Tibial nerve (tissue), 4 donors: ENCODE results near the gene TASOR2. TPM values are rescaled to one million over a fixed set of nuclear protein-coding genes. Genes with fewer than 3 reads are reported as not detected.

Source experiments
- DNase-seq, 2 donors: peaks; one replicate each; pipeline ENCODE4 v3.0.0-alpha.2; 2019; ENCODE audit warnings: low spot score in 2 of 2
- H3K27ac ChIP-seq, 4 donors: fragments of 200-600 bp; sonication (generic) in 3 of 4; one replicate each; pipeline ENCODE4 v1.5.1; 2017 to 2019; ENCODE audit warnings: mild to moderate bottlenecking in 1 of 4
- H3K27me3 ChIP-seq, 2 donors: fragments of 200-600 bp; sonication (generic) in 1 of 2; one replicate each; pipeline versions ENCODE4 v1.5.1 to v1.6.0; 2017 to 2019
- H3K36me3 ChIP-seq, 3 donors: fragments of 200-600 bp; sonication (generic); one replicate each; pipeline ENCODE4 v1.5.1; 2018 to 2019
- H3K4me1 ChIP-seq, 4 donors: fragments of 200-600 bp; sonication (generic) in 3 of 4; one replicate each; pipeline ENCODE4 v1.5.1; 2017 to 2019
- H3K4me3 ChIP-seq, 4 donors: fragments of 200-600 bp; sonication (generic) in 3 of 4; one replicate each; pipeline ENCODE4 v1.5.1; 2017 to 2019; ENCODE audit warnings: mild to moderate bottlenecking in 1 of 4, moderate library complexity in 1 of 4
- H3K9me3 ChIP-seq, 4 donors: fragments of 200-600 bp; sonication (generic) in 3 of 4; one replicate each; pipeline ENCODE4 v1.5.1; 2017 to 2019
- EP300 ChIP-seq, 2 donors: sonication (generic); formaldehyde crosslinking; IDR thresholded peaks; one replicate each; pipeline ENCODE4 v1.6.1; 2017; ENCODE audit warnings: antibody characterized with exemption in 2 of 2, mild to moderate bottlenecking in 1 of 2
- POLR2A ChIP-seq, 2 donors: fragments of 450-650 bp; IDR thresholded peaks; one replicate each; pipeline ENCODE4 v1.6.1; 2017; ENCODE audit warnings: antibody characterized with exemption in 2 of 2, mild to moderate bottlenecking in 2 of 2, moderate library complexity in 2 of 2
- WGBS, 2 donors: methylation state at CpG; one replicate each; pipeline ENCODE4 v1.1.5; 2018; 5-methylcytosine and 5-hydroxymethylcytosine counted together
- total RNA-seq, 4 donors: library from RNA; depleted of rRNA; stranded (reverse); fragments of >200 nt; gene quantifications; one replicate each; pipeline ENCODE4 v1.1.0, GENCODE V29; 2016
- TF ChIP-seq, protein P1 (sequence below), 5 experiments: fragments of 200-600 bp in 3 of 5; fragments of 450-650 bp in 2 of 5; sonication (generic) in 3 of 5; IDR thresholded peaks; one replicate each; pipeline ENCODE4 v1.5.1; 2016 to 2019; ENCODE audit warnings: antibody characterized with exemption in 5 of 5, mild to moderate bottlenecking in 3 of 5, moderate library complexity in 2 of 5

TASOR2 gene
- total RNA-seq, 4 donors from 2014 or later = 67.3 to 83.7 (median 79.6) TPM

DNA sequence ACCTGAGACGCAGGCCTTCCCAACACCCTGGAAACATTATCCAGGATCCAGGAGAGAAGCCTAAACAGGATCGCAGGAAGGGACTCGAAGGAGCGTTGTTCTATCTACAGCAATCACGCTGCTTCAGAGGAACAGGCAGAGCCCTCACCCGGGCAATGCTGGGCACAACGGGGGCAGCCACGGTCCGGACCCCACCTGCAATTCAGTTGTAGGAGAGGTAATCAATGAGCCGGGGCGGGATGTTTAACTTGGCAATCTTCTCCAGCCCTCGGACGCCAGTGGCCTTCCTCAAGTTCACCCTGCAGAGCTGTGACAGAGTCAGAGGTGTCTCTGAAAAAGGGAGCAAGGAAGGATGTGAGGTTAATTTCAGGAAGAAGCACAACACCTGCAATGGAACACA is 44.1 kb upstream of the TASOR2 start:
- Histone ChIP-seq H3K36me3 (peaks cover 0 to 60% (median 6%) of the 10 kb centered on the region in 3 donors), H3K4me3 (no peak overlapping the region), H3K27me3 (no peaks in the 10 kb centered on the region), H3K9me3 (no peaks in the 10 kb centered on the region), H3K27ac (no peak overlapping the region), H3K4me1 (peaks cover 0 to 30% (median 6%) of the 10 kb centered on the region in 4 donors)
- WGBS, 2 donors = 87 to 96% methylated on average over 13 of the region's 13 CpGs
- TF ChIP-seq POLR2A (IDR thresholded peaks at IDR 0.05) (no peak), EP300 (IDR thresholded peaks at IDR 0.05) (no peak)
- TF ChIP-seq, protein P1, sequence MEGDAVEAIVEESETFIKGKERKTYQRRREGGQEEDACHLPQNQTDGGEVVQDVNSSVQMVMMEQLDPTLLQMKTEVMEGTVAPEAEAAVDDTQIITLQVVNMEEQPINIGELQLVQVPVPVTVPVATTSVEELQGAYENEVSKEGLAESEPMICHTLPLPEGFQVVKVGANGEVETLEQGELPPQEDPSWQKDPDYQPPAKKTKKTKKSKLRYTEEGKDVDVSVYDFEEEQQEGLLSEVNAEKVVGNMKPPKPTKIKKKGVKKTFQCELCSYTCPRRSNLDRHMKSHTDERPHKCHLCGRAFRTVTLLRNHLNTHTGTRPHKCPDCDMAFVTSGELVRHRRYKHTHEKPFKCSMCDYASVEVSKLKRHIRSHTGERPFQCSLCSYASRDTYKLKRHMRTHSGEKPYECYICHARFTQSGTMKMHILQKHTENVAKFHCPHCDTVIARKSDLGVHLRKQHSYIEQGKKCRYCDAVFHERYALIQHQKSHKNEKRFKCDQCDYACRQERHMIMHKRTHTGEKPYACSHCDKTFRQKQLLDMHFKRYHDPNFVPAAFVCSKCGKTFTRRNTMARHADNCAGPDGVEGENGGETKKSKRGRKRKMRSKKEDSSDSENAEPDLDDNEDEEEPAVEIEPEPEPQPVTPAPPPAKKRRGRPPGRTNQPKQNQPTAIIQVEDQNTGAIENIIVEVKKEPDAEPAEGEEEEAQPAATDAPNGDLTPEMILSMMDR (IDR thresholded peaks at IDR 0.05) = no peak
- DNase-seq = no peak

DNA sequence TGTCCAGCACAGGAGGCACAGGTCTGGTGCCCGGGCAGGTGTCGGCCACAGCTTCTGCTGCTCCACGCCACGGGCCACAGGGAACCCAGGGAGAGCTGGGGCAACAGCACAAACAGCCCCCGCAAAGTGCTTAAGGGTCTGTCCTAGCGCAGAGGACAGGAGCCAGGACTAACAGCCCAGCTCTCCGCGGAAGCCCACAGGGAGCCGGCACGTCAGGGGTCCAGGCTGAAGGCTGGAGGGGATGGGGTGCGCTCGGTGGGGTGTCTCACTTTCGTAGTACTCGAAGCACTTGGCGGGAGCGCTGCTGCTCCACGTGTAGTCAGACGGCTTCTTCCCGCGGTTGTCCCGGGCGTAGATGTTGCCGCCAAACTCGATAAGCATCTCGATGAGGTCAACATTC is 43.1 kb upstream of the TASOR2 start:
- Histone ChIP-seq H3K4me3 (no peak overlapping the region), H3K27me3 (no peaks in the 10 kb centered on the region), H3K9me3 (no peaks in the 10 kb centered on the region), H3K4me1 (peaks cover 0 to 40% (median 14%) of the 10 kb centered on the region in 4 donors), H3K27ac (no peak overlapping the region), H3K36me3 (peaks cover 0 to 60% (median 6%) of the 10 kb centered on the region in 3 donors)
- WGBS, 2 donors = 91 to 95% methylated on average over 24 to 25 of the region's 25 CpGs
- DNase-seq = no peak
- TF ChIP-seq EP300 (IDR thresholded peaks at IDR 0.05) (no peak), POLR2A (IDR thresholded peaks at IDR 0.05) (no peak)
- TF ChIP-seq, protein P1 (IDR thresholded peaks at IDR 0.05) = no peak

DNA sequence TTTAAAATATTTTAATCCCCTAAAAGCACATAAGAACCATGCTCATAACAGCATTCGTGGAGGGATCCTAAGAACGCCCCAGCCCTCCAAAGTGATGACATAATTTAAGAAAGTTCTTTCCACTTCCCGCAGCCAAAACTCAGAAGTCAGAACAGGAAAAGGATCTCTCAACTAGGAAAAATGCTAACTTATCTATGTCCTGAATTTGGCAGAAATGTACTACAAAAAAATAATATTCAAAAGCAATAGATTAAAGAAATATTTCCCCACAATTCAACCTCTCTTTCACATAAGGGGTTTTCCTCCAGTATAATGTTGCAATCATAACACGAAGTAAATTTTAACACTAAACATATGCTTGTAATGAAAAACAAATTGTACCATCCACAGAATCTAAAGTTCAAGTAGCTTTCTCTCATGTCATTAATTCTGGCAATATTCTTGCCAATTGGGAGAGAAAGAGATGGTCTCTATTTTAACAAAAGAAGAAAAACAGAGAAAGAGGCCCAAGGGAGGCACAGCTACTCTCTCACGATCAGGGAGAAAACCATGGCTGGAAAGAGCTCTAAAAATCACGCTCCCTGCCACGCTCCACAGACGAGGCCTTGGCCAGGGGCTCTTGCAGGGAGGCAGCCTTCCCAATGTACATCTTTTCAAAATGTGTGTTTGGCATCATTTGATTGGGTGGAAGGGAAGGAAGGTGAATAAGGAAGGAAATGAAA is 41.1 kb upstream of the TASOR2 start:
- DNase-seq = no peak
- H3K4me3 ChIP-seq = no peak overlapping the region
- no peaks in the 10 kb centered on the region for H3K27me3 ChIP-seq
- no peaks in the 10 kb centered on the region for H3K9me3 ChIP-seq
- TF ChIP-seq POLR2A (IDR thresholded peaks at IDR 0.05) (no peak), EP300 (IDR thresholded peaks at IDR 0.05) (no peak)
- TF ChIP-seq, protein P1 (IDR thresholded peaks at IDR 0.05) = no peak
- H3K4me1 ChIP-seq = peaks cover 0 to 40% (median 14%) of the 10 kb centered on the region in 4 donors
- peak overlapping the region in 3 of 4 donors; percentile 69 to 81 (median 78) for H3K27ac ChIP-seq
- peaks cover 0 to 63% (median 5%) of the 10 kb centered on the region in 3 donors for H3K36me3 ChIP-seq
- WGBS, 2 donors = 55 to 57% methylated on average over 8 of the region's 8 CpGs

DNA sequence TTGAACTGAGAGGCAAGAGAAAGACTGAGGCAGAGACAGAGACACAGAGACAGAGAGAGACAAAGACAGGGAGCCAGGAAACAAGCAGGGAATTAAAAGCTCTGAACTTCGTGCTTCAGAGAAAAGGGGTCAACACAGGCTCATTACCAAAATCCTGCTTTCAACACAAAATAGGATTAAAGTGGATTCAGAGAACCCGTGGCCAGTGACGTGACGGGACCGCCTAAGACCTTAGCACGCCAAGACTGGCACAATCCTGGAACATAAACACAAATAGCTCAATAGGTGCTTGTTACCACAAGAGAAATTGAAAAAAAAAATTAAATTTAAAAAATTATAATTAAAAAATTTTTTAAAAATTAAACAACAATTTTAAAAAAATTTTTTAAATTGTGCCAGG is 39.7 kb upstream of the TASOR2 start:
- H3K9me3 ChIP-seq = no peaks in the 10 kb centered on the region
- H3K4me3 ChIP-seq = no peak overlapping the region
- peak overlapping the region in 3 of 4 donors; percentile 69 to 81 (median 78) for H3K27ac ChIP-seq
- TF ChIP-seq, protein P1 (IDR thresholded peaks at IDR 0.05) = no peak
- TF ChIP-seq EP300 (IDR thresholded peaks at IDR 0.05) = no peak
- TF ChIP-seq POLR2A (IDR thresholded peaks at IDR 0.05) = no peak
- H3K36me3 ChIP-seq = peaks cover 0 to 63% (median 4%) of the 10 kb centered on the region in 3 donors
- 89 to 90% methylated on average over 6 of the region's 6 CpGs for WGBS, 2 donors
- no peaks in the 10 kb centered on the region for H3K27me3 ChIP-seq
- no peak for DNase-seq
- H3K4me1 ChIP-seq = peaks cover 0 to 40% (median 14%) of the 10 kb centered on the region in 4 donors

DNA sequence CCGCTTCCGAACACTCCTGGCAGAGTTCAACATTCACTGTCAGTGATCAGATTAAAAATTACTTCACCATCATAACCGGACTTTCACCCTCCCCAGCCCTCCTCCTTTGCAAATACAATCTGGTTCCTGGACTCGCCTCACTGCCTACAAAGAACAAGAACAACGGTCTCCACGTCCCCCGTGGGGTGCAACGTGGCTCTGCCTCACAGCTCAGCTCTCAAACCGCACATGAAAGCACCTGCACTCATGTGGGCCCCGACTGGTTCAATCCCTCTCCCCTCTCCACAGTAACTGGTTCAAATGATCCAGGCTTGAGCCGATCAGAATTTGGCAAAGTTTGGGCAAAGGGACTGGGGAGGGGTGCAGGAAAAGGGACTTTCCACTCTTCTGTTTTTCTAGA is 39.3 kb upstream of the TASOR2 start:
- peak in 1 of 2 donors; percentile 22 for TF ChIP-seq EP300 (IDR thresholded peaks at IDR 0.05)
- TF ChIP-seq POLR2A (IDR thresholded peaks at IDR 0.05) = no peak
- TF ChIP-seq, protein P1 (IDR thresholded peaks at IDR 0.05) = no peak
- H3K9me3 ChIP-seq = no peaks in the 10 kb centered on the region
- H3K27ac ChIP-seq = peak overlapping the region in 3 of 4 donors; percentile 69 to 81 (median 78)
- no peak overlapping the region for H3K4me3 ChIP-seq
- DNase-seq = peak in 1 of 2 donors; percentile 46
- H3K36me3 ChIP-seq = peaks cover under 1 to 63% (median 3%) of the 10 kb centered on the region in 3 donors
- H3K27me3 ChIP-seq = no peaks in the 10 kb centered on the region
- WGBS, 2 donors = 54 to 65% methylated on average over 11 of the region's 11 CpGs
- peaks cover 0 to 40% (median 14%) of the 10 kb centered on the region in 4 donors for H3K4me1 ChIP-seq
